Lower leg skin (tissue), 4 donors: ENCODE data around the gene LLGL1. TPM values are rescaled to one million over a fixed set of nuclear protein-coding genes. Genes with fewer than 3 reads are reported as not detected.
A peak's percentile ranks its signal among the peaks of the same experiment; 100 is the strongest.

Experiments
- DNase-seq, 2 donors: peaks; one replicate each; pipeline ENCODE4 v3.0.0-alpha.2; 2019; ENCODE audit warnings: low spot score in 2 of 2
- H3K4me3 ChIP-seq: fragments of 200-600 bp; sonication (generic); 2 replicates; pipeline ENCODE4 v1.5.1; 2017; ENCODE audit warnings: mild to moderate bottlenecking, low read depth; ENCODE audit not compliant: poor library complexity, severe bottlenecking
- CTCF ChIP-seq, 3 donors: fragments of 450-650 bp; IDR thresholded peaks; one replicate each; pipeline ENCODE4 v1.5.1; 2016; ENCODE audit warnings: antibody characterized with exemption in 3 of 3, mild to moderate bottlenecking in 3 of 3, moderate library complexity in 2 of 3
- POLR2A ChIP-seq, 2 donors: fragments of 450-650 bp; IDR thresholded peaks; one replicate each; pipeline ENCODE4 v1.6.1; 2016 to 2017; ENCODE audit warnings: antibody characterized with exemption in 2 of 2, mild to moderate bottlenecking in 1 of 2, moderate library complexity in 1 of 2
- WGBS, 2 donors: methylation state at CpG; one replicate each; pipeline ENCODE4 v1.1.5; 2018; 5-methylcytosine and 5-hydroxymethylcytosine counted together
- intact Hi-C: fragments of 100-400 bp; cut with DNase I; formaldehyde crosslinking; loops from one replicate; pipeline ENCODE4 v1.15.0; 2023; ENCODE audit warnings: low total_unique reads
- total RNA-seq, 4 donors: library from RNA; depleted of rRNA; stranded (reverse); fragments of >200 nt; gene quantifications; one replicate each; pipeline ENCODE4 v1.1.0, GENCODE V29; 2016

Gene LLGL1
- total RNA-seq, 4 donors from 2014 or later = 24.5 to 32.7 (median 29.3) TPM

DNA sequence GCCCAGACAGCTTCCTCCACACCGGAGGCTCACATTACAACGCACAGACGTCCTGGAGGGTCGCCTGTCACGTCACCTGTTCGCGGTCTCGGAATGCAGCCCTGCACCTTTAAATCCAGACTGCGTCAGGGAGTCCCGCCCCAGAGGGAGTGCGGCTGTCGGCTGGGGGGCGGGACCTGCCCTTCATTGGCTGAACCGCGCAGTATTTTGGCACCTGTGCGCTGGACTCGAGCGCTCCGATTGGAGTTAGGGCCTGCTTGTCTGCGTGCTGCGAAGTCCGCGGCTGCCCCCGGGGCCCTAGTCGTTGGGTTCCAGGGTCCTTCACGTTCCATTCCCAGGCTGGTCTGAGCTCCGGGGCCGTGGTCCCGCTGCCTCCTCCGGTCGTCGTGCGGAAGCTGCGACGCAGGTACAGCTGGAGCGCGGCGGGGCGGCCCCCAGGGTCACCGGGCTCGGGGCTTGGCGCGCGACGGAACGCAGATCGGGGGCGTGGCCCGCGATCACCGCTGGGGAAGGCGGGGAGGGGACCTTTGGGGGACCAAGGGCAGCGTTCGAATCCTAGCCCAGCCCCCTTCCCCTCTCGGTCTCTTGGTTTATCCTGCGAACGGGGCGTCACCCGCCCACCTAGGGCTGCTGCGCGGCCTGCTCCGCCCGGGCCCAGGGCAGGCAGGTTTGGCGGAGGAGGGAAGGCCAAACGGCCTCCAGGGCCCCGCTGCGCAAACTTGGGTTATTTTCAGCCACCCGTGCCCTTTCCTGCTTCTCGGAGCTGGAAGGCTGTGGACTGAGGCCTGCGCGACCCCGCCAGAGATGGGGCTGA, 35.1 kb downstream of the LLGL1 start, which contains the start of gene MIEF2:
MIEF2 (plus strand) TSS at position 331 of the 814 bp plus-strand sequence. CDS start 2,059 bp downstream, outside the sequence.
- intact Hi-C loops = no loop called here
- peak; percentile 94 to 99 for DNase-seq

DNA sequence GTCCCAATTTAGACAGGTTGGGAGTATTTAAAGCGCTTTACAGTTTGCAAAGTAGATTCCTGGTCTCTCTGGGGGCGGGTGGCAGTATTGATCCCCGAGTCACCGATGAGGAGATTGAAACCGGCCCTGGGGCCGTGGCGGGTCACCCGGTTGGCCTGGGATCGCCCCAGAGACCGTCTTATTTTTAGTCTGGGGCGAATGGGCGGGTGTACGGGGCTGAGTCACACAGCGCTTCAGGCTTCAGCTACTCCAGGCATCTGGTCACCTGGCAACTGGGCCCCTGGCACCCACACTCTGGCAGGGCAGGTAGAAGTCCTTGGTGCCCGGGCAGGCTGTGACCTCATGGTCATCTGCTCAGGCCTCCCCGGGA, 35.7 kb downstream of the LLGL1 start:
- H3K4me3 ChIP-seq = peak overlapping the region; percentile 76
- WGBS, 2 donors = 4% methylated on average over 12 to 16 of the region's 16 CpGs
- DNase-seq = peak; percentile 53 to 94
- TF ChIP-seq POLR2A (IDR thresholded peaks at IDR 0.05) (no peak), CTCF (IDR thresholded peaks at IDR 0.05) (no peak)
- intact Hi-C loops = no loop called here

More for the DNA sequence above, 35.1 kb downstream of the LLGL1 start, which contains the start of gene MIEF2:
- peak within 1 kb of the TSS; percentile 76 for H3K4me3 ChIP-seq
- 0 to 1% methylated on average over 35 to 44 of the region's 72 CpGs for WGBS, 2 donors
- no peak for TF ChIP-seq CTCF (IDR thresholded peaks at IDR 0.05)
- no peak for TF ChIP-seq POLR2A (IDR thresholded peaks at IDR 0.05)

- no peak for DNase-seq
- 75 to 81% methylated on average over 2 to 3 of the region's 3 CpGs for WGBS, 2 donors
- no peak overlapping the region for H3K4me3 ChIP-seq
- TF ChIP-seq CTCF (IDR thresholded peaks at IDR 0.05) (no peak), POLR2A (IDR thresholded peaks at IDR 0.05) (no peak)
- intact Hi-C loops = no loop called here
Measured at GRCh38 chr17:18261659-18262058, 36.2 kb downstream of the LLGL1 start.

- intact Hi-C loops = no loop called here
- DNase-seq = no peak
- TF ChIP-seq CTCF (IDR thresholded peaks at IDR 0.05) = no peak
- TF ChIP-seq POLR2A (IDR thresholded peaks at IDR 0.05) = no peak
- no peak overlapping the region for H3K4me3 ChIP-seq
- 60 to 64% methylated on average over 2 of the region's 2 CpGs for WGBS, 2 donors
Measured at GRCh38 chr17:18262111-18262510, 36.7 kb downstream of the LLGL1 start.

DNA sequence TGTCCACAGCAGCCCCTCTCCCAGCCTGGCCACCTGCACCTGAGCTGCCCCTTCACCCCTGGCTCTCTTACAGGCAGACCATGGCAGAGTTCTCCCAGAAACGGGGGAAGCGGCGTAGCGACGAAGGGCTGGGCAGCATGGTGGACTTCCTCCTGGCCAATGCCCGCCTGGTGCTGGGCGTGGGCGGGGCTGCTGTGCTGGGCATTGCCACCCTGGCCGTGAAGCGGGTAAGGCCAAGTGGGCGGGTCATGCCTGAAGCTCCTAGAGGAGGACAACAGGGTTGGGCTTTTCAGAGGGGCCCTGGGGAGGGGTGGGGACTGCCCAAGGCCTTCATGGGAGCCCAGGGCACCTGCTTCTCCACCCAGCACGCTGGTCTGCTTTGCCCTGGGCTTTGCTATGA, 37.2 kb downstream of the LLGL1 start:
- 75 to 92% methylated on average over 5 to 6 of the region's 12 CpGs for WGBS, 2 donors
- H3K4me3 ChIP-seq = no peak overlapping the region
- intact Hi-C loops = no loop called here
- DNase-seq = no peak
- no peak for TF ChIP-seq POLR2A (IDR thresholded peaks at IDR 0.05)
- no peak for TF ChIP-seq CTCF (IDR thresholded peaks at IDR 0.05)
